CD1c-positive myeloid dendritic cell (primary cell): ENCODE measurements around the gene JADE1.

Experiments
- DNase-seq: peaks from one replicate; pipeline ENCODE4 v3.0.0-alpha.2; 2016; ENCODE audit errors: extremely low spot score

JADE1 gene

GRCh38 chr4:128871948-128872347 lies 62.4 kb downstream of the JADE1 start:
- no peak for DNase-seq

- DNase-seq, result no peak
These were observed 66.7 kb downstream of the JADE1 start for GRCh38 chr4:128876200-128876599.

GRCh38 chr4:128877934-128878333 lies 68.4 kb downstream of the JADE1 start:
- DNase-seq, result no peak

GRCh38 chr4:128879283-128879682 lies 69.8 kb downstream of the JADE1 start:
- no peak for DNase-seq

- no peak for DNase-seq
These were observed 70.5 kb downstream of the JADE1 start for GRCh38 chr4:128879971-128880370.

GRCh38 chr4:128880662-128881061 lies 71.2 kb downstream of the JADE1 start:
- no peak for DNase-seq

- DNase-seq, result no peak
These were observed 95.3 kb downstream of the JADE1 start for GRCh38 chr4:128904821-128905220.

- DNase-seq, result no peak
These were observed 97.1 kb downstream of the JADE1 start for GRCh38 chr4:128906581-128906980.

GRCh38 chr4:128907981-128908380 lies 98.5 kb downstream of the JADE1 start:
- DNase-seq, result no peak

GRCh38 chr4:128908735-128909134 lies 99.2 kb downstream of the JADE1 start:
- no peak for DNase-seq

GRCh38 chr4:128913228-128913627 lies 103.7 kb downstream of the JADE1 start:
- peak; percentile 59 for DNase-seq

- no peak for DNase-seq
These were observed 106.0 kb downstream of the JADE1 start for GRCh38 chr4:128915544-128915943.

- peak; percentile 78 for DNase-seq
These were observed 107.3 kb downstream of the JADE1 start for GRCh38 chr4:128916832-128917231.

- peak; percentile 20 for DNase-seq
These were observed 108.3 kb downstream of the JADE1 start for GRCh38 chr4:128917781-128918180.

- DNase-seq, result no peak
These were observed 112.5 kb downstream of the JADE1 start for GRCh38 chr4:128921954-128922353.
